Endothelial cell of umbilical vein (primary cell): ENCODE results near the gene SH3BP5.

Source experiments
- POLR2A ChIP-seq: IDR thresholded peaks from 2 replicates; pipeline ENCODE4 v1.6.1; 2012; ENCODE audit warnings: low read depth, mild to moderate bottlenecking, control low read depth, low read length
- TF ChIP-seq, protein P1 (sequence below), 2 donors: IDR thresholded peaks; 1 replicate in 1 of 2; 2 replicates in 1 of 2; pipeline ENCODE4 v1.5.1; 2011; ENCODE audit warnings: low read length in 2 of 2, mild to moderate bottlenecking in 2 of 2, moderate library complexity in 2 of 2, control low read depth in 1 of 2, inconsistent platforms in 1 of 2, low read depth in 1 of 2; ENCODE audit not compliant: insufficient read depth in 1 of 2; ENCODE audit errors: extremely low read depth in 1 of 2

DNA sequence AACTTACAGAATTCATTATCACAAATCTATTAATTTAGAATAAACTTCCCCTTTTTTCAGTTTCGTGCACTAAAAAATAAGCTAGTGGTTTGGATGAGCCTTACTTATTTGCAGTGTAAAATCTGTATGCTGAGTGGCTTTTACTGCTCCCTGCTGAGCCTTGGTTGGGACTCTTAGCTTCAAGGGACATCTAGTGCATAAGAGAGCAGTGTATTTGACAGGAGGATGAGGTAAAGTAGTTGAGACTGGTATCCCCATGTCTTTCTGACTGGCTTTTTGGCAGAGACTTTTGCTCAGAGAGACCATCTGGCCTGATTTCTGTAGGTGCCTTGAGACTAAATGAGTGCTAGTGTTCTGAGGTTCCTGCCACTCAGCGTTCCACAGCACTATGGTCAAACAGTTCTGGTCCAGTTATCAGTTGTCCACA lies 114.5 kb downstream of the SH3BP5 start:
- TF ChIP-seq, protein P1, sequence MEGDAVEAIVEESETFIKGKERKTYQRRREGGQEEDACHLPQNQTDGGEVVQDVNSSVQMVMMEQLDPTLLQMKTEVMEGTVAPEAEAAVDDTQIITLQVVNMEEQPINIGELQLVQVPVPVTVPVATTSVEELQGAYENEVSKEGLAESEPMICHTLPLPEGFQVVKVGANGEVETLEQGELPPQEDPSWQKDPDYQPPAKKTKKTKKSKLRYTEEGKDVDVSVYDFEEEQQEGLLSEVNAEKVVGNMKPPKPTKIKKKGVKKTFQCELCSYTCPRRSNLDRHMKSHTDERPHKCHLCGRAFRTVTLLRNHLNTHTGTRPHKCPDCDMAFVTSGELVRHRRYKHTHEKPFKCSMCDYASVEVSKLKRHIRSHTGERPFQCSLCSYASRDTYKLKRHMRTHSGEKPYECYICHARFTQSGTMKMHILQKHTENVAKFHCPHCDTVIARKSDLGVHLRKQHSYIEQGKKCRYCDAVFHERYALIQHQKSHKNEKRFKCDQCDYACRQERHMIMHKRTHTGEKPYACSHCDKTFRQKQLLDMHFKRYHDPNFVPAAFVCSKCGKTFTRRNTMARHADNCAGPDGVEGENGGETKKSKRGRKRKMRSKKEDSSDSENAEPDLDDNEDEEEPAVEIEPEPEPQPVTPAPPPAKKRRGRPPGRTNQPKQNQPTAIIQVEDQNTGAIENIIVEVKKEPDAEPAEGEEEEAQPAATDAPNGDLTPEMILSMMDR (IDR thresholded peaks at IDR 0.05; ENCODE audit: extremely low read depth in 1 of 2, insufficient read depth in 1 of 2, low read depth in 1 of 2, low read length in 2 of 2) = no peak
- no peak for TF ChIP-seq POLR2A
